ENCODE data around the gene GFER. TPM values are rescaled to one million over a fixed set of nuclear protein-coding genes. Genes with fewer than 3 reads are reported as not detected.

Gene GFER
- total RNA-seq, 1 donor from 2014 or later = 32.7 TPM

DNA sequence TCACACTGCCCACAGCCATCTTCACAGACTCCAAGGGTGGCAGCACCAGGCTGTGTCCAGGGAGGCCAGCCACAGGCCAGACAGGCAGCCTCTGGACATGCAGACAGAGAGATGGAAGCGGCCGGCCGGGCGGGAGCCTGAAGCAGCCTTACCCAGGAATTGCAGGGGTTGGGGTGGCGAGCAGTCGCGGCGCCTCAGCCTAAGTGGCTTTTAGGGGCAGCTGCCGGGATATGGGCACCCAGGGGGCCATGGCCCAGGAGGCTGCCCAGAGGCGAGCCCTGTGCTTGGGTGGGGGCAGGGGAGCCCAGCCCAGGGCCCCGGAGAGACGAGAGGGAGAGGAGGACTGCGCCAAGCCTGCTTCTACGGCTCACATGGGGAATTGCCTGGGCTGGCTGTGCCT is 41.3 kb downstream of the GFER start:
- Histone ChIP-seq H3K4me3 (ENCODE audit: low read depth, low read length) (no peak overlapping the region), H3K27me3 (ENCODE audit: control insufficient read depth, insufficient read depth, low read length) (peaks cover 13% of the 10 kb centered on the region), H3K36me3 (ENCODE audit: control insufficient read depth, insufficient read depth, low read length) (no peaks in the 10 kb centered on the region)
- TF ChIP-seq, protein P1, sequence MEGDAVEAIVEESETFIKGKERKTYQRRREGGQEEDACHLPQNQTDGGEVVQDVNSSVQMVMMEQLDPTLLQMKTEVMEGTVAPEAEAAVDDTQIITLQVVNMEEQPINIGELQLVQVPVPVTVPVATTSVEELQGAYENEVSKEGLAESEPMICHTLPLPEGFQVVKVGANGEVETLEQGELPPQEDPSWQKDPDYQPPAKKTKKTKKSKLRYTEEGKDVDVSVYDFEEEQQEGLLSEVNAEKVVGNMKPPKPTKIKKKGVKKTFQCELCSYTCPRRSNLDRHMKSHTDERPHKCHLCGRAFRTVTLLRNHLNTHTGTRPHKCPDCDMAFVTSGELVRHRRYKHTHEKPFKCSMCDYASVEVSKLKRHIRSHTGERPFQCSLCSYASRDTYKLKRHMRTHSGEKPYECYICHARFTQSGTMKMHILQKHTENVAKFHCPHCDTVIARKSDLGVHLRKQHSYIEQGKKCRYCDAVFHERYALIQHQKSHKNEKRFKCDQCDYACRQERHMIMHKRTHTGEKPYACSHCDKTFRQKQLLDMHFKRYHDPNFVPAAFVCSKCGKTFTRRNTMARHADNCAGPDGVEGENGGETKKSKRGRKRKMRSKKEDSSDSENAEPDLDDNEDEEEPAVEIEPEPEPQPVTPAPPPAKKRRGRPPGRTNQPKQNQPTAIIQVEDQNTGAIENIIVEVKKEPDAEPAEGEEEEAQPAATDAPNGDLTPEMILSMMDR (IDR thresholded peaks at IDR 0.05; ENCODE audit: insufficient read depth, low read length, poor library complexity, severe bottlenecking) = no peak
- no peak for DNase-seq (ENCODE audit: low read depth)

DNA sequence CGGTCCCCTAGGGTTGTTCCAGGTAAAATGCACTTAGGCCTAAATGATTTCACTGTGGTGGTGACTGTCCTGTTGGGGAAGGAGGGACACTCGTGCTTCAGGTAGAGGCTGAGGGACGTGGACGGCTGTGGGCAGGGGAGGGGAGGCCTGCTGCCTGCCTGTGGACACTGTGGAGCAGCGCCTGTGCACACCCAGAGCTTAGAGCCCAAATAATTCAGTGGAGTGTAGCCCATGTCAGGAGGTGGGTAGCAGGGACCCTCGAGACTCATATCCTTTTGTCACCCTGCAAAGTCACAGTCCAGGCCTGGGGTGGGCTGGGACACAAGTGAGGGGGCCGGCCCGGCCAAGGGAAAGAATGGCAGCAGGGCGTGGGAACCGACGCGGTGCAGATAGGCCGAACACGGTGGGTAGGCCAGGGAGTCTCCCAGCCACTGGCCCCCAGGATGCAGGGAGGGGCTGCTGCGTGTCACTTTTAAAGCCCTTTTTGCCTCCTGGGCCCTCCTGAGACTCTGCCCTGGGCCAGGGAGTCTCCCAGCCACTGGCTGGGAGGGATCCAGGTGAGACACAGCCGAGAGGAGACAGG is 42.0 kb downstream of the GFER start:
- DNase-seq (ENCODE audit: low read depth) = no peak
- TF ChIP-seq, protein P1 (IDR thresholded peaks at IDR 0.05; ENCODE audit: insufficient read depth, low read length, poor library complexity, severe bottlenecking) = no peak
- Histone ChIP-seq H3K36me3 (ENCODE audit: control insufficient read depth, insufficient read depth, low read length) (no peaks in the 10 kb centered on the region), H3K27me3 (ENCODE audit: control insufficient read depth, insufficient read depth, low read length) (peaks cover 7% of the 10 kb centered on the region), H3K4me3 (ENCODE audit: low read depth, low read length) (peak overlapping the region; percentile 29)

DNA sequence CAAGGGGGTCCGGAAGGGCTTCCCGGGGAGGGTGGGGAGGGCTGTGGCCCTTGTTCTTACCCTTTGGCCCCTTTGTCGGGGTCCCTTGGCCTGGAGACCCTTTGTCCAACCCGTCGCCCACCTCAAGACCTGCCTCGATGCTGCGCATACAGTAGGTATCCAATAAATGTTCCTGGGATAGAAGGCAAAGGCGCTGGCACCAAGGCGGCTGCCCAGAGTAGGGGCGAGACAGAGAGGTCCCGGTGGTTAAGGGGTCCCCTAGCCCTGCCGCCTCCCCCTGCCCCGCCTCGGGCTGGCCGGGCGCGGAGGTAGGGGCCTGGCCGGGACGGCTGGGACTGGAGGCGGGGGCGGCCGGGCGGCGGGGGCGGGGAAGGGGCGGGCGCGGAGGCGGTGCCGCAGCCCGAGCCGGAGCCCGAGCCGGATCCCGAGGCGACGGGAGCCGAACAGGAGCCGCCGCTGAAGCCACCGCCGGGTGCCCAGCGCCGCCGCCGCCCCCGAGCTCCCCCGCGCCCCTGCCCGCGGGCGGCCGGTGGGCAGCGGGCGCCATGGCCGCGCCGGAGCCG is 42.5 kb downstream of the GFER start, which contains the start of gene NHERF2:
TSS of gene NHERF2 (plus strand) at position 442 of the 563 bp plus-strand sequence. CDS start at position 546, 104 bp downstream.
- Histone ChIP-seq H3K4me3 (ENCODE audit: low read depth, low read length) (peak within 1 kb of the TSS; percentile 50), H3K27me3 (ENCODE audit: control insufficient read depth, insufficient read depth, low read length) (peaks cover 3% of the 10 kb centered on the region), H3K36me3 (ENCODE audit: control insufficient read depth, insufficient read depth, low read length) (no peaks in the 10 kb centered on the region)
- DNase-seq (ENCODE audit: low read depth) = no peak
- TF ChIP-seq, protein P1 (IDR thresholded peaks at IDR 0.05; ENCODE audit: insufficient read depth, low read length, poor library complexity, severe bottlenecking) = no peak

DNA sequence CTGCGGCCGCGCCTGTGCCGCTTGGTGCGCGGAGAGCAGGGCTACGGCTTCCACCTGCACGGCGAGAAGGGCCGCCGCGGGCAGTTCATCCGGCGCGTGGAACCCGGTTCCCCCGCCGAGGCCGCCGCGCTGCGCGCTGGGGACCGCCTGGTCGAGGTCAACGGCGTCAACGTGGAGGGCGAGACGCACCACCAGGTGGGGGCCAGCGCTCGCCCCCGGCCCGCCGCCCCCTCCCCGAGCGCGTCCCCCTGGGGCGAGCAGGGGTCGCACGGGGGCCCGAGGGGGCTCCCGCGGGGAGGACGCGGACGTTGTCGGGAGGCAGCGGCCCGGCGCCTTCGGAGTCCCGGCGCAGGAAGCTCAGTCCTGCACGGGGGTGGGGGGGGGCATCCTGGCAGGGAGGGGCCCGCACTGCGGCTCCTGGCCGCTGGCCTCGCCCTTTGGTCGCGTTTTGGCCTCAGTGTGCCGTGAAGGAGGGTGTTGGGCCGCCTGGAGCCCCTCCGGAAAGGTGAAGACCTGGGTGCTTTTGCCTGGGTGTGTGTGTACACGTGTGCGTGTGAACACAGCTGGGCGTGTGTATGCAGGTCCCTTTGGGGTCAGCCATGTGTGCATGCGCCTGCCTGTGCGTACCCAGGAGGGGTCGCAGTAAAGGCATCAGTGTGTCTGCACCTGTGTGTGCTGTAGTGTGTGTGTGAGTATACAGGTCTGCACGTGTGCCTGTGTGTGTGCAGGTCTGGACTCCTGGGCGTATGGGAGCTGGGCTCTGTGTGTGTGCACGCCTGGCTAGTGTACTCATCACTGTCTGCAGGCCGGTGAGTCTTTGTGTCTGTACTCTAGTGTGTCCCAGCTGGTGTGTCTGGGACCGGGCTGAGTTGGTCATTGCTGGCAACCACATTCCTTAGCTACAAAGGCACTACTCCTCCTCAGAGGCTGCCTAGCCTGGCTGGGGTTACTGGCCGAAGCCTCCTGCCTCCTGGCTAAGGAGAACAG is 43.3 kb downstream of the GFER start:
- peak overlapping the region; percentile 50 for H3K4me3 ChIP-seq (ENCODE audit: low read depth, low read length)
- DNase-seq (ENCODE audit: low read depth) = no peak
- H3K36me3 ChIP-seq (ENCODE audit: control insufficient read depth, insufficient read depth, low read length) = no peaks in the 10 kb centered on the region
- H3K27me3 ChIP-seq (ENCODE audit: control insufficient read depth, insufficient read depth, low read length) = no peaks in the 10 kb centered on the region
- TF ChIP-seq, protein P1 (IDR thresholded peaks at IDR 0.05; ENCODE audit: insufficient read depth, low read length, poor library complexity, severe bottlenecking) = peak; percentile 13

DNA sequence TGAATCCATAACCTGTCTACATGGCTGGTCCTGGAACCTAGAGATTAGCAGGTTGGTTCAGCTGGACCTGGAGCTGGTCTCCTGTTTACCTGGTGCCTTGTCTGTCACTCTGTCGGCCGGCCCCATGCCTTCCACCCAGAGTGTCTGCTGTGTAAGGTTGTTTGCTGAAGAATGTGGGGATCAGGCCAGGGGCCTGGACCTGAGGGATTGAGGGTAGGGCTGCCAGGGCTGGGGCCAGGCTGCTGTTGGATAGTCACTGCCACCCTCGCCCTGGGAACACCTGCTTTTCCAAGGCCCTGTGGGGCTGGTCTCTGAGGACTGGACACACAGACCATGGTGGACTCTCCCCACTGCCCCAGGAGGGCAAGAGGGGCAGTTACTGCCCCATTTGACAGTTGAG is 44.2 kb downstream of the GFER start:
- DNase-seq (ENCODE audit: low read depth) = no peak
- H3K4me3 ChIP-seq (ENCODE audit: low read depth, low read length) = no peak overlapping the region
- H3K27me3 ChIP-seq (ENCODE audit: control insufficient read depth, insufficient read depth, low read length) = no peaks in the 10 kb centered on the region
- H3K36me3 ChIP-seq (ENCODE audit: control insufficient read depth, insufficient read depth, low read length) = no peaks in the 10 kb centered on the region
- TF ChIP-seq, protein P1 (IDR thresholded peaks at IDR 0.05; ENCODE audit: insufficient read depth, low read length, poor library complexity, severe bottlenecking) = no peak

All from kidney epithelial cell (primary cell).